NCI-H524 treated with DMSO at 0.1 percent for 48 hours (cell line): ENCODE results near the gene GADD45B.

Experiments
- DNase-seq: peaks from one replicate; lab custom pipeline; 2025; lab: John Stamatoyannopoulos, UW

Gene GADD45B

GRCh38 chr19:2475702-2476450 lies at the start of gene GADD45B:
Gene GADD45B (plus strand): TSS chr19:2476127. CDS start chr19:2476359, 232 bp downstream.
- no peak for DNase-seq

GRCh38 chr19:2426611-2427428 lies 49.1 kb upstream of the GADD45B start:
- DNase-seq: no peak

GRCh38 chr19:2427429-2428320 lies 48.3 kb upstream of the GADD45B start, which contains the start of gene TIMM13:
Gene TIMM13 (minus strand): TSS chr19:2427586. CDS start chr19:2427533, 53 bp downstream.
- DNase-seq: peak; percentile 83

GRCh38 chr19:2428321-2428690 lies 47.6 kb upstream of the GADD45B start:
- DNase-seq: no peak

GRCh38 chr19:2428756-2429711 lies 46.9 kb upstream of the GADD45B start:
- DNase-seq: no peak

GRCh38 chr19:2429917-2430535 lies 45.9 kb upstream of the GADD45B start:
- DNase-seq: no peak

DNA sequence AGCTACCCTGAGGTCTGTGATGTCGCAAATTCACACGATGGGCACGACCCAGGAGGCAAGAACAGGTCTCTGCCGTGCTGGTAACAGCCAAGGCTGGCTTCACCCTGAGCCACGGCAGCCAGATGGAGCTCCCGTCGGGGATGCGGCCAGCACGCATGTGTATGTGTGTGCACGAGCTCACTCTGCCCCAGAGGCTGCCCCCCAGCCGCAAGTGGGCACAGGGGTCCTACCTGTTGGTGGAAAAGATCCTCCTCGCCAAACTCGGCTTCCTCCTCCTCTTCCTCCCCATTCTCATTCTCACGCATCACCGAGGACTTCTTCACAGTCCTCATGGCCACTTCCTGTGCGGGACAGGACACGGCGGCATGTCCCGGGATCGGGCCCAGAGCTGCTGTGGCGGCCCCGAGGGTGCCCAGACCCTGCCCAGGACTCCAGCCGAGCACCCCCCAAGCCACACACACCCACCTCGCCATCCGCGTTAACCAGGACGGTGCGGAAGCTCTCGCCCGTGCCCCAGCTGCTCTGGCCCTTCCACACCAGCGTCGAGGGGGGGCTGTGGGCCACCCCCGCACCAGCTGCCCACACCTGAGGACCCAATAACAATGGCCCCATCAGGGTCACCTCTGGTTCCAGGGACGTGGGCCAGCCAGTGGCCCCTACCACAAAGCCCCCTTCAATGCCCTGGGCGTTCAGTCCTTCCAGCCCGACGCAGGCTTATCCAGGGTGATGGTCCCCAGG lies 44.4 kb upstream of the GADD45B start:
- DNase-seq: no peak

GRCh38 chr19:2432131-2432848 lies 43.6 kb upstream of the GADD45B start:
- no peak for DNase-seq

DNA sequence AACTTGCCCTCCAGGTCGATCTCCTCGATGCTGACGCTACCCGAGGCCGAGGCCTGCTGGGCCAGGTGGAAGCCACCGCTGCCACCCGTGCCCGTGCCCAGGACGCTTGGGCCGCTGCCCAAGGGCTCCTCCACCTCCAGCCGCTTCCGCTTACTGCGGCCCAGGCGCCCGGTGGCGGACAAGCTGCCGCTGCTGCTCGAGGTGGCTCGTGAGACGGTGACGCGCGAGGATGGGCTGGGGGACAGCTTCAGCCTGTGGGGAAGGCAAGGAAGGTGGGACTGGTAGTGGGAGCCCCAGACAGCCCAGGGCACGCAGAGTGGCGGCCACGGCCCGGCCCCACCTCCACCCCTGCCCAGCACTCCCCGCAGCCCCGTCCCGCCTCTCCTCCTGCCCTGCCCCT lies 42.1 kb upstream of the GADD45B start:
- no peak for DNase-seq

- DNase-seq: no peak
Observed at GRCh38 chr19:2434267-2434666, 41.7 kb upstream of the GADD45B start.

DNA sequence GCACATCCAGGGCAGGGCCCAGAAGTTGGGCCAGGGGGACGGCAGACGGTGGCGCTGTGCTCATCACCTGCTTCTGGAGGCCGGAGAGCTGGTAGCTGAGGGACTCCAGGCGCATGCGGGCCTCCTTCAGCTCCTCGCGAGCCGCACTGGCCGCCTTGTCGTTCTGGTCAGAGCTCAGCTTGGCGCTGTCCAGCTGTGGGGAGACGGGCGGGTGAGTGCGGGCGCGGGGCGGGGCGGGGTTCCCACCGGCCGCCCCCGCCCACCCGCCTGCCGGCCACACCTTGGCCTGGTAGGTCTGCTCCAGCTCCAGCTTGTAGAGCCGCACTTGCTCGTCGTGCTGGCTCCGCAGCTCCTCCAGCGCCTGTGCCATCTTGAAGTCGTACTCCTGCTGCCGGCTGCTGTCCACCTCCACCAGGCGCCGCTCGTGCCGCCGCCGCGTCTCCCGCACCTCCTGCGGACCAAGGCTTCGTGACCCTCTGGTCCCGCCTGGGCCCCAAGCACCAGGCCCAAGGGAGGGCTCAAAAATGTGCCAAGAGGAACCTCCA lies 41.1 kb upstream of the GADD45B start:
- DNase-seq: no peak

- no peak for DNase-seq
Observed at GRCh38 chr19:2436384-2436783, 39.5 kb upstream of the GADD45B start.

- no peak for DNase-seq
Observed at GRCh38 chr19:2436926-2437325, 39.0 kb upstream of the GADD45B start.

DNA sequence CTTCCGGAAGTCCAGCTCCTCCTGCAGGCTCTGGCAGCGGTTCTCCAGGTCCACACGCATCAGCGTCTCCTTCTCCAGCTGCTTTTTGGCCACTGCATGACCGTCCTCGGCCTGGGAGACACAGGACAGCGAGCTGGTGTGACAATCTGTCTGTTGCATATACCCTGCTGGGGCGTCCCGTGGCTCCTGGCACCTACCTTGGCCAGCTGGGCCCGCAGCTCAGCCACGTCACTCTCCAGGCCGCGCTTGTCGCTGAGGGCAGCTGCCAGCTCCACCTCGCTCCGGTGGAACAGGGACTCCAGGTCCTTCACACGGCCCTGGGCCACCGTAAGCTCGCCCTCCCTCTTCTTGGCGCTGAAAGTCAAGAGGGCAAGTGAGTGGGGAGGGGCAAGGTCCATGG lies 37.7 kb upstream of the GADD45B start:
- DNase-seq: no peak

- no peak for DNase-seq
Observed at GRCh38 chr19:2440515-2440914, 35.4 kb upstream of the GADD45B start.

- no peak for DNase-seq
Observed at GRCh38 chr19:2441096-2441752, 34.7 kb upstream of the GADD45B start.

- DNase-seq: no peak
Observed at GRCh38 chr19:2443116-2443784, 32.7 kb upstream of the GADD45B start.

GRCh38 chr19:2443785-2444182 lies 32.1 kb upstream of the GADD45B start:
- no peak for DNase-seq
